Endothelial cell of umbilical vein (primary cell): Measurements from ENCODE around the gene FA2H. TPM values are rescaled to one million over a fixed set of nuclear protein-coding genes. Genes with fewer than 3 reads are reported as not detected.

Source experiments
- BruUV-seq: library from RNA; stranded (reverse); fragments of 400-500 nt; replicated peaks from 2 replicates; lab custom pipeline; 2021; lab: Mats Ljungman, UMichigan
- CTCF ChIA-PET: fragments of 300-600, 350-600 bp; sonication (Branson Sonifier 250); formaldehyde crosslinking; loops from one replicate; lab custom pipeline; 2021; ENCODE audit warnings: antibody characterized with exemption, inconsistent platforms; lab: Charles Lee
- POLR2A ChIA-PET: fragments of 300-600, 350-600 bp; sonication (Branson Sonifier 250); formaldehyde crosslinking; loops from one replicate; lab custom pipeline; 2021; ENCODE audit warnings: antibody characterized with exemption, inconsistent platforms; lab: Charles Lee
- DNase-seq: peaks from one replicate; pipeline ENCODE4 v3.0.0-alpha.2; 2011; ENCODE audit warnings: low read depth, low spot score
- FAIRE-seq: peaks from 2 replicates; lab custom pipeline; 2011; peaks lifted over from hg19 to GRCh38; lab: Jason Lieb, UNC
- H2AFZ ChIP-seq: 2 replicates; pipeline ENCODE4 v1.6.0; 2012; ENCODE audit warnings: low read depth, low read length, control low read depth, inconsistent platforms
- H3K27ac ChIP-seq: 2 replicates; pipeline ENCODE4 v1.5.1; 2011; ENCODE audit warnings: low read depth, mild to moderate bottlenecking, control low read depth, low read length, moderate library complexity; ENCODE audit not compliant: insufficient read depth
- H3K27me3 ChIP-seq, 2 experiments: 2 replicates each; pipeline versions ENCODE4 v1.6.0 to v1.6.1; 2011; ENCODE audit warnings: low read length in 2 of 2, mixed read lengths in 1 of 2; ENCODE audit not compliant: control insufficient read depth in 2 of 2, insufficient read depth in 2 of 2
- H3K36me3 ChIP-seq, 2 experiments: 2 replicates in 1 of 2; 3 replicates in 1 of 2; pipeline ENCODE4 v1.5.1; 2011; ENCODE audit warnings: low read length in 2 of 2, mild to moderate bottlenecking in 1 of 2, moderate library complexity in 1 of 2; ENCODE audit not compliant: control insufficient read depth in 2 of 2, insufficient read depth in 2 of 2; ENCODE audit errors: extremely low read depth in 1 of 2
- H3K4me1 ChIP-seq: 3 replicates; pipeline ENCODE4 v1.5.1; 2011; ENCODE audit warnings: mild to moderate bottlenecking, low read length; ENCODE audit not compliant: control insufficient read depth, insufficient read depth; ENCODE audit errors: extremely low read depth
- H3K4me2 ChIP-seq: 2 replicates; pipeline ENCODE4 v1.6.1; 2011; ENCODE audit warnings: low read length, control low read depth, mixed read lengths; ENCODE audit not compliant: insufficient read depth
- H3K4me3 ChIP-seq, 3 experiments: fragments of 200-600 bp in 1 of 3; sonication (generic), shearing (Covaris generic) in 1 of 3; replicated peaks in 1 of 3; 2 replicates each; pipeline ENCODE4 v1.5.1; 2011 to 2016; ENCODE audit warnings: control low read depth in 3 of 3, low read length in 3 of 3, mild to moderate bottlenecking in 2 of 3, inconsistent platforms in 1 of 3, low read depth in 1 of 3, moderate library complexity in 1 of 3; ENCODE audit not compliant: insufficient read depth in 1 of 3
- H3K79me2 ChIP-seq: 2 replicates; pipeline ENCODE4 v1.6.0; 2012; ENCODE audit warnings: low read length, inconsistent platforms; ENCODE audit not compliant: control insufficient read depth, insufficient read depth
- H3K9ac ChIP-seq: replicated peaks from 2 replicates; pipeline ENCODE3; 2011; ENCODE audit warnings: low read length, control low read depth; ENCODE audit not compliant: insufficient read depth; ENCODE audit errors: extremely low read depth
- H3K9me1 ChIP-seq: replicated peaks from 3 replicates; pipeline ENCODE4 v1.6.0; 2011; ENCODE audit warnings: mild to moderate bottlenecking, low read length; ENCODE audit not compliant: control insufficient read depth, insufficient read depth; ENCODE audit errors: extremely low read depth
- H3K9me3 ChIP-seq: replicated peaks from 2 replicates; pipeline ENCODE4 v1.5.1; 2012; ENCODE audit warnings: low read length, inconsistent platforms; ENCODE audit not compliant: control insufficient read depth, insufficient read depth
- H4K20me1 ChIP-seq: replicated peaks from 2 replicates; pipeline ENCODE3; 2011; ENCODE audit warnings: mild to moderate bottlenecking, low read length; ENCODE audit not compliant: control insufficient read depth, insufficient read depth; ENCODE audit errors: extremely low read depth
- CTCF ChIP-seq, 2 donors: IDR thresholded peaks; 1 replicate in 1 of 2; 2 replicates in 1 of 2; pipeline ENCODE4 v1.5.1; 2011; ENCODE audit warnings: low read length in 2 of 2, mild to moderate bottlenecking in 2 of 2, moderate library complexity in 2 of 2, control low read depth in 1 of 2, inconsistent platforms in 1 of 2, low read depth in 1 of 2; ENCODE audit not compliant: insufficient read depth in 1 of 2; ENCODE audit errors: extremely low read depth in 1 of 2
- EZH2 ChIP-seq: IDR thresholded peaks from 2 replicates; pipeline ENCODE4 v1.6.1; 2012; ENCODE audit warnings: borderline replicate concordance, low read depth, mild to moderate bottlenecking, moderate library complexity, low read length, inconsistent platforms; ENCODE audit not compliant: severe bottlenecking
- FOS ChIP-seq: IDR thresholded peaks from 2 replicates; pipeline ENCODE4 v1.6.1; 2011; ENCODE audit warnings: mild to moderate bottlenecking, low read length, moderate library complexity, borderline replicate concordance; ENCODE audit not compliant: insufficient read depth
- GATA2 ChIP-seq: IDR thresholded peaks from 2 replicates; pipeline ENCODE4 v1.7.0; 2011; ENCODE audit warnings: low read depth, mild to moderate bottlenecking, moderate library complexity, mixed read lengths, low read length; ENCODE audit not compliant: insufficient read length, insufficient read depth
- JUN ChIP-seq: IDR thresholded peaks from 2 replicates; pipeline ENCODE4 v1.6.1; 2011; ENCODE audit warnings: borderline replicate concordance, low read depth; ENCODE audit not compliant: insufficient read length, insufficient read depth
- MYC ChIP-seq: IDR thresholded peaks from one replicate; pipeline ENCODE4 v1.6.1; 2011; ENCODE audit warnings: mild to moderate bottlenecking, low read depth, low read length
- POLR2A ChIP-seq: IDR thresholded peaks from 2 replicates; pipeline ENCODE4 v1.6.1; 2012; ENCODE audit warnings: low read depth, mild to moderate bottlenecking, control low read depth, low read length
- POLR2AphosphoS5 ChIP-seq: IDR thresholded peaks from 2 replicates; pipeline ENCODE4 v1.6.1; 2012; ENCODE audit warnings: low read depth, mild to moderate bottlenecking, control low read depth, low read length, moderate library complexity; ENCODE audit not compliant: insufficient read depth
- dilution Hi-C: fragments of 300-500 bp; cut with MboI; formaldehyde crosslinking; loops from one replicate; pipeline ENCODE4 v1.15.0; 2019; ENCODE audit warnings: low sequenced_read_pairs; ENCODE audit not compliant: extremely low pct_ligation_motif_present
- intact Hi-C: fragments of 100-400 bp; cut with micrococcal nuclease; formaldehyde crosslinking; loops from one replicate; pipeline ENCODE4 v1.10.0; 2022
- polyA plus RNA-seq, 4 experiments: library from polyadenylated mRNA; depleted of rRNA in 3 of 4; stranded (reverse) in 3 of 4; unstranded in 1 of 4; fragments of >200 nt; gene quantifications; 2 replicates each; pipeline versions ENCODE4 v1.2.1 to v1.2.3, GENCODE V29; 2011 to 2012; ENCODE audit warnings: missing spikeins in 1 of 4
- total RNA-seq: library from RNA; stranded (reverse); gene quantifications from 2 replicates; pipeline ENCODE4 v1.2.3, GENCODE V29; 2021
- TF ChIP-seq, protein P1 (sequence below): IDR thresholded peaks from 2 replicates; pipeline ENCODE4 v1.6.1; 2011; ENCODE audit not compliant: insufficient read depth, insufficient read length

The FA2H gene
- total and polyA plus RNA-seq, 2 donors (not counting 3 experiments of a cell fraction or from before 2014, with no cell fraction given): not detected

DNA sequence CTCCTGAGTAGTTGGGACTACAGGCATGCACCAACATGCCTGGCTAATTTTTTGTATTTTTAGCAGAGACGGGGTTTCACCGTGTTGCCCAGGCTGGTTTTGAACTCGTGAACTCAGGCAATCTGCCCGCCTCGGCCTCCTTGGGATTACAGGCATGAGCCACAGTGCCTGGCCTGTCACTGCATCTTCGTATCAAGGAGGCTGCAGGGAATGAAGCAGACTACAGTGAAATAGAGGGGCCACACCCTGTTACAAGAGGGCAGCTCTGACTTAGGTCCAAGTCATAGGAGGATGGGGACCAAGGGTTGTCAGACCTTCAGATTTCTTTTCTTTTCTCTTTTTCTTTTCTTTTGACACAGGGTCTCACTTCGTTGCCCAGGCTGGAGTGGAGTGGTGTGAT, 28.7 kb downstream of the FA2H start:
- Histone ChIP-seq H3K9me1 (no peaks in the 10 kb centered on the region), H3K79me2 (no peaks in the 10 kb centered on the region), H3K4me2 (no peak overlapping the region), H3K9ac (no peak overlapping the region), H3K36me3 (no peaks in the 10 kb centered on the region), H3K27me3 (no peaks in the 10 kb centered on the region), H2AFZ (no peak overlapping the region), H3K9me3 (no peaks in the 10 kb centered on the region), H3K27ac (no peak overlapping the region), H4K20me1 (no peaks in the 10 kb centered on the region), H3K4me3 (no peak overlapping the region), H3K4me1 (no peaks in the 10 kb centered on the region)
- TF ChIP-seq CTCF (IDR thresholded peaks at IDR 0.05; ENCODE audit: extremely low read depth in 1 of 2, insufficient read depth in 1 of 2, low read depth in 1 of 2, low read length in 2 of 2) (no peak), JUN (no peak), MYC (no peak)
- ChIA-PET POLR2A (no interaction called here), CTCF (no interaction called here)
- dilution Hi-C loops (no loop called here), intact Hi-C loops (no loop called here)
- DNase-seq (no peak), FAIRE-seq (no peak)
- BruUV-seq: no TSS peak

DNA sequence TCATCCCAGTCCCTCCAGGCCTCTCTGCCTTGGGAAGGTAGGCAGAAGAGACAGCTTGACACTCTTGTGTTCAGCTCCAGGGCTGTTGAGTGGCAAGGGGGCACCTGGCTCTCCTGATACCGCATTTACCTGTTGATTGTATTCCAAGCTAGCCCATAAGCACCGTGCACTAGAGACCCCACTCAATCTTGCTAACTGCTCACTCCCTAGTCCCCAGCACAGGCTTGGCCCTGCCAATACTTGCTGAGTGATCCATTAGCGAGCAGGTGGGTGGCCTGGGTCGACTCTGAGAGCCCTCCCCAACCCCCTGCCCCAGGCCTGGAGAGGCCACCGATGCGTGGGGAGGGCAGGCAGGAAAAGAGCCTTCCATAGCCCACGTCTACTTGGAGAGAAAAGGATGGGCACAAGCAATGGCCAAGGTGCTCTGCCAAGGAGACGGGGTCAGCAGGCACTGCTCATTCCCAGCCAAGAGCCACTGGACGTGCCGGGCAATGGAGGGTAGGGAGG, 29.5 kb downstream of the FA2H start:
- intact Hi-C loops: no loop called here
- CTCF ChIA-PET: no interaction called here

More for the DNA sequence above, 29.5 kb downstream of the FA2H start:
- no peaks in the 10 kb centered on the region for H3K9me1 ChIP-seq
- H3K4me3 ChIP-seq: no peak overlapping the region
- no peak overlapping the region for H2AFZ ChIP-seq
- H3K4me2 ChIP-seq: no peak overlapping the region
- no peaks in the 10 kb centered on the region for H3K36me3 ChIP-seq
- FAIRE-seq: no peak
- H3K9me3 ChIP-seq: no peaks in the 10 kb centered on the region
- no peak overlapping the region for H3K9ac ChIP-seq
- no peaks in the 10 kb centered on the region for H3K4me1 ChIP-seq
- POLR2A ChIA-PET: no interaction called here
- H3K27ac ChIP-seq: no peak overlapping the region
- no peaks in the 10 kb centered on the region for H3K27me3 ChIP-seq
- TF ChIP-seq JUN (no peak), GATA2 (no peak), MYC (no peak), EZH2 (no peak), CTCF (IDR thresholded peaks at IDR 0.05; ENCODE audit: extremely low read depth in 1 of 2, insufficient read depth in 1 of 2, low read depth in 1 of 2, low read length in 2 of 2) (no peak), POLR2AphosphoS5 (no peak), FOS (no peak), POLR2A (no peak)
- TF ChIP-seq, protein P1, sequence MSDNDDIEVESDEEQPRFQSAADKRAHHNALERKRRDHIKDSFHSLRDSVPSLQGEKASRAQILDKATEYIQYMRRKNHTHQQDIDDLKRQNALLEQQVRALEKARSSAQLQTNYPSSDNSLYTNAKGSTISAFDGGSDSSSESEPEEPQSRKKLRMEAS: no peak
- BruUV-seq: no TSS peak
- H3K79me2 ChIP-seq: no peaks in the 10 kb centered on the region
- dilution Hi-C loops: no loop called here
- no peak for DNase-seq
- H4K20me1 ChIP-seq: no peaks in the 10 kb centered on the region
